ES-I3 (cell line): ENCODE data around the gene TOMT.

Source experiments
- H3K36me3 ChIP-seq: 2 replicates; pipeline ENCODE4 v1.6.1; 2013; ENCODE audit warnings: mild to moderate bottlenecking, low read length, control low read depth, moderate library complexity; ENCODE audit not compliant: insufficient read depth
- H3K4me1 ChIP-seq: 2 replicates; pipeline ENCODE4 v1.6.1; 2013; ENCODE audit warnings: mild to moderate bottlenecking, control low read depth, low read length; ENCODE audit not compliant: insufficient read depth
- H3K9ac ChIP-seq: 2 replicates; pipeline ENCODE4 v1.6.1; 2013; ENCODE audit warnings: low read depth, mild to moderate bottlenecking, low read length, moderate library complexity
- H3K9me3 ChIP-seq: 2 replicates; pipeline ENCODE4 v1.6.1; 2013; ENCODE audit warnings: mild to moderate bottlenecking, low read length, moderate library complexity; ENCODE audit not compliant: control insufficient read depth, insufficient read depth

The TOMT gene, protein sequence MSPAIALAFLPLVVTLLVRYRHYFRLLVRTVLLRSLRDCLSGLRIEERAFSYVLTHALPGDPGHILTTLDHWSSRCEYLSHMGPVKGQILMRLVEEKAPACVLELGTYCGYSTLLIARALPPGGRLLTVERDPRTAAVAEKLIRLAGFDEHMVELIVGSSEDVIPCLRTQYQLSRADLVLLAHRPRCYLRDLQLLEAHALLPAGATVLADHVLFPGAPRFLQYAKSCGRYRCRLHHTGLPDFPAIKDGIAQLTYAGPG

DNA sequence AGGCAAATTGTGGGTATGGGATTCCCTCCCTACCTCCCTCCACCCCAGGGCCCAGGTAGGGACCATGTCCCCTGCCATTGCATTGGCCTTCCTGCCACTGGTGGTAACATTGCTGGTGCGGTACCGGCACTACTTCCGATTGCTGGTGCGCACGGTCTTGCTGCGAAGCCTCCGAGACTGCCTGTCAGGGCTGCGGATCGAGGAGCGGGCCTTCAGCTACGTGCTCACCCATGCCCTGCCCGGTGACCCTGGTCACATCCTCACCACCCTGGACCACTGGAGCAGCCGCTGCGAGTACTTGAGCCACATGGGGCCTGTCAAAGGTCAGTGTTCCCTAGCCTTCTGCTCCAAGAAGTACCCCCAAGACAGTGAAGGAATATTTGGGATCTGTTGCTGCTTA is at the start of gene TOMT:
TOMT (plus strand) TSS at position 37 of the 400 bp plus-strand sequence; CDS start at position 65, 28 bp downstream.
- no peak within 1 kb of the TSS for H3K9ac ChIP-seq
- H3K36me3 ChIP-seq, result no peaks in the 10 kb centered on the region; the same call in 1 of the 2 replicates
- no peaks in the 10 kb centered on the region for H3K9me3 ChIP-seq
- 0 out of 2 replicates have a peak, but pooled peaks cover 4% of the 10 kb centered on the region for H3K4me1 ChIP-seq

DNA sequence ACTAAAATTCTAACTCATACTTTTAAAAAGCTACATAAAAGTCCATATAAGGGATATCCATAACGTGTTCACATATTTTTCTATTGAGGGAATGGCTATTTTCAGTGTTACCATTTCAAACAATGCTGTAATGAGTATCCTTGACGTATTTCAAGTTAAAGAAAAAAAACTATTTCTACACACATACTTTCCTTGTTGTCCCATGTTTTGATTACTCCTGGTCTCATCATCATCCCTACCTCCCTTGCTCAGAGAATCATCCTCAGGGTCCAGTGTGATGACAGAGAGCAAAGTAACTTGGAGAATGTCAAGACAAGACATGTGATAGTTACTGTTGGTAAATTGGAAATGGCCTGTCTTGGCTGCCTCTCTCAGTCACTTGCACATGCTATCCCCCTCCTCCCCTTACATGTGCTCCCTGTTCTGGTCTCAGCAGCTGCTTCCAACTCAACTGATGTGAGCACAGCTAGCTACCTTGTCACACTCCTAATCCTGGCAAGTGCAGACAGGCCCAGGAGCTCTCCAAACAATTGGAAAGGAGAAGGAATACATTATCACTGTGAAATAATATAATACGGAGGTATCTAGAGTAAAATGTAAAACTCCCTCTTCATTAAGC is 47.2 kb upstream of the TOMT start:
- Histone ChIP-seq H3K9ac (no peak overlapping the region), H3K9me3 (no peaks in the 10 kb centered on the region), H3K36me3 (no peaks in the 10 kb centered on the region), H3K4me1 (peaks cover 9% of the 10 kb centered on the region)

DNA sequence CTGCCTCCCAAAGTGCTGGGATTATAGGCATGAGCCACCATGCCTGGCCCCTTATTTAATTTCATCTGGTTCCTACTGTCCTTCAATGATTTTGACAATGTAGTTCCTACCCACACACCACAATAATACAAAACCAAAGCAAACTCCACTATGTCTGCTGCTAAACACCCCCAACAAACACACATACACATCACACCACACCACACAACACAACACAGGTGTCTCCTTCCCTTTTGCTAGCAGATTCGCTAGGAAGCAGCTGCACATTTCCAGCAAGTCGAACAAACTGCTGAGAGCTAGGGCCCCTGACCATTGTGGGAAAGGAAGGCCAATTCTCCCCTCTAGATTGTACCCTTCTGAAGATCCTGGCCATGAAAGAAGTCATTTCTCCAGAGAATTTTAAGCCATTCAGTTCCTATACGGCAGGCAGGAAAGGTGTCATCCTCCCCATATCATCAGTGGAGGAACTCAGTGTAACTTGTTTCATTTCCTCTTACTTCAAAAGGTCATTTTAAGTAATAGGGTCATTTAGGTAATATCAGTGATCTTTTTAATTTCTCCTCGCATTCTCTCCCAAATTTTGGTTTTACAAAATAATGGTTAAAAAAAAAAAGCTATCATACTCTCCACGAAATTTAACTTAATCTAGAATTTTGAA is 43.9 kb upstream of the TOMT start:
- no peaks in the 10 kb centered on the region for H3K36me3 ChIP-seq
- H3K9ac ChIP-seq, result no peak overlapping the region
- peaks cover 4% of the 10 kb centered on the region; the same call in 1 of the 2 replicates for H3K4me1 ChIP-seq
- no peaks in the 10 kb centered on the region for H3K9me3 ChIP-seq

DNA sequence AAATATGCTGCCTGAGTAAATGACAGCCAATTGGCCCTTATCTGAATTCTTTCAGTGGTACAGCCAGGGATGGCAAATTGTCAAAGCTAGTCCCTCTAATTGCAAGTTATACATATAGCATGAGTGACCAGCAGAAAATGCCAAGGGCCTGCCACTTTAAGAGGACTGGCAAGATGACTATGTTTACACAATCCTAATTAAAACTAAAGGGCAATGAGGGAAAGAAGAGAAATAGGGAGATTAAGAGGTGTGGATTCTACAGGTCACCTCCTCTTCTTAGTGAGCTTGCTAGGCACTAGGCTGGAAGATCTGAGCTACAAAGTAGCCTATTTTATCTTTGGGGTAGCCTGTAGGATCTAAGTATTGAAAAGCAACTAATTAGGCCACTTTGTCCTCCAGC is 38.9 kb upstream of the TOMT start:
- no peaks in the 10 kb centered on the region for H3K9me3 ChIP-seq

DNA sequence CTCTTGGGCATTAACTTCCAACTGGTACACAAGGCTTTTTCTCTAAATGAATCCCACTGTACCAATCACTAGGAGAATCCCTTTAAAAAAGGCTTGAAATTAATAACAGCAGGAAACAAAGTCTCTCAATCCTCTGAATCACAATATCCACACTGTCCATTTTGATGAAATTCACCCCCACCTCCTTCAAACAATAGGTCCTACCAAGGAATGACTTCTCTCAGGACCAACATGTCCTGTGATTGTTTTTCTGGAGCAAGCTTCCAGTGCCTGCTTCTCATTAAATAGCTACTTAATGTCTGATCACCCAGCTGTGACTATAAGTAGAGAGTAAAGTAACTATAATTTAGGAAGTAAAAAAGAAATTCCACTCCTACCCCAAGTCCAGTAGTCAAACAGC is 38.5 kb upstream of the TOMT start:
- Histone ChIP-seq H3K9ac (no peak overlapping the region), H3K4me1 (peaks cover 25% of the 10 kb centered on the region)

More for the DNA sequence above, 38.9 kb upstream of the TOMT start:
- Histone ChIP-seq H3K4me1 (peaks cover 20% of the 10 kb centered on the region), H3K36me3 (peaks cover 3% of the 10 kb centered on the region; the same call in 1 of the 2 replicates), H3K9ac (no peak overlapping the region)

DNA sequence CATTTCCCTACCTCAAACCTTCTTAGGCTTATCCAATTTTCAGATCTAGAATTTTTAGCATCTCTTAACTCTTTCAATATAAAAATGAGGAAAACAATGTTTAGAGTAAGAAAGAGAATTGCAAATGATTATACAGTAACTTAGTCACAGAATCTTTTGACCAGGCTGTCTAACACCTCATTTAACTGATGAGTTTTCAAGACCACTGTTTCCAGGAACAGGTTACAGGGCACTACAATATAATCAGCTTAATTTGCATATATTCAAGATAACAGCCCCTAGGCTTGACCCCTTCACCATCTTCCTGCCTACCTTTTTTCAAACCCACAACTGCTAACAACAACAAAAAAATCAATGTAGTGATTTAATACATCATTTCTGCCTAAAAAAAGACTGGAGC is 38.0 kb upstream of the TOMT start:
- no peak overlapping the region for H3K9ac ChIP-seq
- no peaks in the 10 kb centered on the region for H3K9me3 ChIP-seq
- H3K4me1 ChIP-seq, result peaks cover 27% of the 10 kb centered on the region
- peaks cover 3% of the 10 kb centered on the region; the same call in 1 of the 2 replicates for H3K36me3 ChIP-seq

More for the DNA sequence above, 38.5 kb upstream of the TOMT start:
- peaks cover 3% of the 10 kb centered on the region; the same call in 1 of the 2 replicates for H3K36me3 ChIP-seq
- no peaks in the 10 kb centered on the region for H3K9me3 ChIP-seq

DNA sequence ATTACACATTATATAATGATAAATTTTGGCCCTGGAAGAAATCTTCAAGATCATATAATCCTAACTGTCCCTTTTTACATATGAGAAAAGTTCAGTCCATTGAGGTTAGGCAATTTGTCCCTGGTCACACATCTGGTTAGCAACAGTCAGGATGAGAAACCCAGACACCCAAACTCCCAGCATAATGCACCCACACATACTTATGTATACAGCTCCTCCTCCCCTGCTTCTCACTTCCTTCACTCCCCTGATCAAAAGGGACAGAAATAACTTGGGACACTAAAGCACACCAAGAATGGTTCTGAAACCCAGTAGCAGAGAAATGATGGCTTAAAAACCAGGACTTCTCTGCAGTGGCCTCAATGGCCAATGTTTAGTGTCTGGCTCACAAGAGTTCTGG is 36.5 kb upstream of the TOMT start:
- Histone ChIP-seq H3K9me3 (no peaks in the 10 kb centered on the region), H3K4me1 (peaks cover 27% of the 10 kb centered on the region), H3K36me3 (peaks cover 3% of the 10 kb centered on the region; the same call in 1 of the 2 replicates), H3K9ac (no peak overlapping the region)

DNA sequence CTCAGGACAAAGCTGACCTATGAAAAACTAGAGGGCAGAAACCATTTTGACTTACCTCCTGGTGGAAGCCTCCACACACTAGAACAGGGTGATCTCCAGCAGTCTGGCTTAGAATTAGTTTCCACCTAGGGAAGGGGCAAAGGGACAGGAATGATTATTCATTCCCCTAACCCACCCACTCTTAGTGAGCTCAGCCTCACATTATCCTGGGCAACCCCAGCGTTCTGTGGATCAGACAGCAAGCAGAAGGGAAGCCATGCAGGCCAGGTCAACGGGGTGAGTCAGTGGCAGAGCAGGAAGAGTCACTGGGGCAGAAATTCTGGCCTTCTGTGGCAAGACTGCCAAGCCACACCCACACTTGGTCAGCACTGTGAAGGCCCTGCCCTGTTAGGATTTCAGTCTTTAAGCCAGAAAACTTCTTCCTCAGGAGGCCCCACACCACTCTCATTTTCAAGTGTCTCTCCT is 35.9 kb upstream of the TOMT start:
- Histone ChIP-seq H3K4me1 (peaks cover 27% of the 10 kb centered on the region), H3K9me3 (no peaks in the 10 kb centered on the region), H3K36me3 (peaks cover 3% of the 10 kb centered on the region; the same call in 1 of the 2 replicates), H3K9ac (no peak overlapping the region)

DNA sequence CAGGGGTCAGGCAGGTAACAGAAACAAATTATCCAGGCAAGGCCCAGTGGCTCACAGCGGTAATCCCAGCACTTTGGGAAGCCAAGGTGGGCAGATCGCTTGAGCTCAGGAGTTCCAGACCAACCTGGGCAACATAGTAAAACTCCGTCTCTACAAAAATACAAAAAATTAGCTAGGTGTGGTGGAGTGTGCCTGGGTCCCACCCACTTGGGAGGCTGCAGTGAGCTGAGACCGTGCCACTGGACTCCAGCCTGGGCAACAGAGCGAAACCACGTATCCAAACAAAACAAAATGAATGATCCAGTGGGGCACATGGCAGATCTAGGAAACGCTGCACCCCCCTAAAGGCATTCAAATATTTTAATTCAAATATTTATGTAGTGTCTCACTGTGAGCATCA is 35.2 kb upstream of the TOMT start:
- H3K9me3 ChIP-seq, result no peaks in the 10 kb centered on the region
- H3K36me3 ChIP-seq, result peaks cover 3% of the 10 kb centered on the region; the same call in 1 of the 2 replicates
- no peak overlapping the region for H3K9ac ChIP-seq
- peaks cover 27% of the 10 kb centered on the region for H3K4me1 ChIP-seq

DNA sequence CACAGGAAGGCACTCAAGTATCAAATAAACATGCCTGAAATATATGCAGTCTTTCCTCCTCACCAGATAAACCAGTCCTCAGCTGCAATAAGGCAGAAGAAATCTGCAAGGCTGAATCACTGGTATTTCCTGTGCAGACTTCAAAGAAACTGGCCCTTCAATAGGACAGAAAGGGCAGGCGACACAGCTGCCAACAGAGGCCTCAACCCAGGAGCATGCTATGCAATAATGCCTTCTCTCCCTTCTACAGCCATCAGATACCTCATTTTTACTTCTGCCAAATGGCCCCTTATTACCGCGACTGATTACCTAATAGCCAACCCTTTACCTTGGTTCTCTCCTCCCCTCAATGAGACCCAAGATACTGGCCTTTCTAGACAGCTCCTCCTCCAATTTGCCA is 33.4 kb upstream of the TOMT start:
- H3K9me3 ChIP-seq, result no peaks in the 10 kb centered on the region
- peaks cover 27% of the 10 kb centered on the region for H3K4me1 ChIP-seq
- no peak overlapping the region for H3K9ac ChIP-seq
- no peaks in the 10 kb centered on the region; the same call in 1 of the 2 replicates for H3K36me3 ChIP-seq

DNA sequence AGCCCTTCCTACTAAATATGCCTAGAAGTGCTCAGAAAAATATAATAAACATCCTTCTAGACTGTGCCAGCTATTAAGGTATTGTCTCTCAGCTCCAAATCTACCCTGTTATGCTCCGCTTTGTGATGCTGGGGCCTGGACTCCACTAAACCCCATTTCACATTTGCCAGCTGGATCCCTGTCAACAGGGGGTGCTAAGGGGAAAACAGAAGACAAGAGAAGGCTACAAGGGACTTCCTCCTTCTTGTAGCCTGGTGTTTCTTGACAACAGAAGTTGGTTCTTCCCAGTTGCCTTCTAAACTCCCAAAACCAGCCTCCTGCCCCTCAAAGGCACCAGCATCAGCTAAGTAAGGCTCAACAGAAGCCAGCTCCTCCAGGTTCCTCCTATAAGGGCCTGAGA is 30.6 kb upstream of the TOMT start:
- Histone ChIP-seq H3K9ac (no peak overlapping the region), H3K4me1 (peaks cover 22% of the 10 kb centered on the region), H3K9me3 (no peaks in the 10 kb centered on the region), H3K36me3 (no peaks in the 10 kb centered on the region)

DNA sequence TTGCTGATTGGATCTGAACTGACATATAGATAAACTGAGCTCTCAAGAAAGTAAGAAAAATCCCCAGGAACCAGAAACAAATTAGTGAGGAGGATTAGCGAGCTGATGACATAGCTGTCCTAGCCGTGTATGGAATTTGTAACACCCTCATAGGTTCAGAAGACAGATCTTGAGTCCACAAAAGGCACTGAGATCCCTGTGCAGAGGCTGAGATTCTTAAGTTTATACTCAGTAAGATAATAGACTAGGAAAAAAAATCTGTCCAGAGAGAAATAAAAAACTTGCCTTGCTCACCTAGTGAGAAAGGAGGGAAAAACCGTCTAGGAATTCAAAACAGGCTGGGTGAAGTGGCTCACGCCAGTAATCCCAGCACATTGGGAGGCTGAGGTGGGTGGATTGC is 30.0 kb upstream of the TOMT start:
- H3K4me1 ChIP-seq, result peaks cover 15% of the 10 kb centered on the region

DNA sequence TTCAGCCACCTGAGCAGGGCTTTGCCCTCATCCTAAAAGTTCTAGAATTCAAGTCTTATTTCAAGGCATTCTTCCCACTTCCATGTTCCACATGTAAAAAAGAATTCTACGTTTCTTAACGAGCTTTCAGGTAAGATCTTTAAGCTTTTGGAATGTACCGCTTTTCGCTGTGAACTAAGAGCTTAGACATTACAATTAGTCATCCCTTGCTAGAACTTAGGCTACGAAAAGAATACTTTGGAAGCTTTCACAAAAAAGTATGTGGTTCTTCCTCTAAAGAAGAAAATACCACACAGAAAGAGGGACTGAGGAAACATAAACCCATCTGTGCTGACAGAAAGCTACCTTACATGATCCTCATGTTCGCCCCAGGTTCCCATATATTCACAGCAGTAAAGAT is 27.2 kb upstream of the TOMT start:
- Histone ChIP-seq H3K36me3 (no peaks in the 10 kb centered on the region), H3K9ac (peak overlapping the region; percentile 79; the same call in 1 of the 2 replicates), H3K4me1 (peaks cover 7% of the 10 kb centered on the region), H3K9me3 (no peaks in the 10 kb centered on the region)

More for the DNA sequence above, 30.0 kb upstream of the TOMT start:
- Histone ChIP-seq H3K36me3 (no peaks in the 10 kb centered on the region), H3K9me3 (no peaks in the 10 kb centered on the region), H3K9ac (no peak overlapping the region)

DNA sequence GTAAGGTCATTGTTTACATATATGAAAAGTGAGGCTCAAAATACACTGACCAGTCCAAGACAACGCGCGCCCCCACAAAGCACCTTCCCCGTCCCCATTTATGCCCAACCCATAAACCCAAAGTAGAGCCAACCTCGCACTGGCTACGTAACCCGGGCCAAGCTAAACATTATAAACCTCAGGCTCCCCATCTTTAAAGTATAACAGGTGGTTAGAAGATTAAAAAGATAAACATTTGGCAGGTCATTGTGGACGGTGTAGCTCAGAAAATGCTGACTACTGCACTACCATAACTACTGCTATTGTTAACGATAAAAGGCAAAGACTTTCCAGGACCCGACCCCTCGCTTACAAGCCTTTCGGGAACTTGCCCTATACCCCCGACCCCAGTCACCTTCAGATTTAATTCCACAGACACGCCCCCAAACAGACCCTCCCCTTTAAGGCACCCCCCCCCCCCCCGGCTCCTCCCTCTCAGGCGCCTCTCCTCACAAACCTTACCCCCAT is 25.9 kb upstream of the TOMT start:
- Histone ChIP-seq H3K36me3 (no peaks in the 10 kb centered on the region), H3K4me1 (peaks cover 7% of the 10 kb centered on the region), H3K9me3 (no peaks in the 10 kb centered on the region), H3K9ac (peak overlapping the region; percentile 79)
